HUES48 (cell line): ENCODE data around the gene PVRIG.
"Not testable (repeated sequence)": the region's sequence is repeated elsewhere in the genome, so short reads cannot be mapped to it uniquely, and the experiment has no call there.

Experiments used
- H3K27ac ChIP-seq: one replicate; pipeline ENCODE4 v1.7.0; 2013; ENCODE audit warnings: low read depth, low read length, inconsistent platforms
- H3K27me3 ChIP-seq: 2 replicates; pipeline ENCODE4 v1.6.1; 2013; ENCODE audit warnings: mild to moderate bottlenecking, low read length; ENCODE audit not compliant: control insufficient read depth, insufficient read depth
- H3K36me3 ChIP-seq: 2 replicates; pipeline ENCODE4 v1.6.1; 2013; ENCODE audit warnings: low read length; ENCODE audit not compliant: control insufficient read depth, insufficient read depth
- H3K4me1 ChIP-seq: 2 replicates; pipeline ENCODE4 v1.6.1; 2013; ENCODE audit warnings: mild to moderate bottlenecking, low read length; ENCODE audit not compliant: control insufficient read depth, insufficient read depth
- H3K4me3 ChIP-seq: 2 replicates; pipeline ENCODE4 v1.5.1; 2013; ENCODE audit warnings: mild to moderate bottlenecking, low read depth, low read length
- H3K9ac ChIP-seq: 2 replicates; pipeline ENCODE4 v1.6.1; 2013; ENCODE audit warnings: mild to moderate bottlenecking, low read depth, low read length, moderate library complexity
- H3K9me3 ChIP-seq: 2 replicates; pipeline ENCODE4 v1.6.1; 2013; ENCODE audit warnings: low read length; ENCODE audit not compliant: control insufficient read depth, insufficient read depth

PVRIG gene

DNA sequence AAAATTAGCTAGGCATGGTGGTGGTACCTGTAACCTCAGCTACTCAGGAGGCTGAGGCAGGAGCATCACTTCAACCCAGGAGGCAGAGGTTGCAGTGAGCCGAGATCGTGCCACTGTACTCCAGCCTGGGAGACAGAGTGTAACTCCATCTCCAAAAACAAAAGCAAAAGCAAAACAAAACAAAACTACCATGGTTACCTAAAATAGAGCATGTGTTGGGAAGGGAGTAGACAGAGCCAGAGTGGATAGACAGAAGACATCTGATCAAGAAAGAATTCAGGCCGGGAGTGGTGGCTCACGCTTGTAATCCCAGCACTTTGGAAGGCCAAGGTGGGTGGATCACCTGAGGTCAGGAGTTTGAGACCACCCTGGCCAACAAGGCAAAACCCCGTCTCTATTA is 46.1 kb downstream of the PVRIG start:
- not testable (repeated sequence) for H3K27ac ChIP-seq, H3K27me3 ChIP-seq, H3K9me3 ChIP-seq, H3K9ac ChIP-seq, H3K36me3 ChIP-seq, H3K4me3 ChIP-seq
- H3K4me1 ChIP-seq, result peaks cover 10% of the 10 kb centered on the region; the same call in 1 of the 2 replicates

DNA sequence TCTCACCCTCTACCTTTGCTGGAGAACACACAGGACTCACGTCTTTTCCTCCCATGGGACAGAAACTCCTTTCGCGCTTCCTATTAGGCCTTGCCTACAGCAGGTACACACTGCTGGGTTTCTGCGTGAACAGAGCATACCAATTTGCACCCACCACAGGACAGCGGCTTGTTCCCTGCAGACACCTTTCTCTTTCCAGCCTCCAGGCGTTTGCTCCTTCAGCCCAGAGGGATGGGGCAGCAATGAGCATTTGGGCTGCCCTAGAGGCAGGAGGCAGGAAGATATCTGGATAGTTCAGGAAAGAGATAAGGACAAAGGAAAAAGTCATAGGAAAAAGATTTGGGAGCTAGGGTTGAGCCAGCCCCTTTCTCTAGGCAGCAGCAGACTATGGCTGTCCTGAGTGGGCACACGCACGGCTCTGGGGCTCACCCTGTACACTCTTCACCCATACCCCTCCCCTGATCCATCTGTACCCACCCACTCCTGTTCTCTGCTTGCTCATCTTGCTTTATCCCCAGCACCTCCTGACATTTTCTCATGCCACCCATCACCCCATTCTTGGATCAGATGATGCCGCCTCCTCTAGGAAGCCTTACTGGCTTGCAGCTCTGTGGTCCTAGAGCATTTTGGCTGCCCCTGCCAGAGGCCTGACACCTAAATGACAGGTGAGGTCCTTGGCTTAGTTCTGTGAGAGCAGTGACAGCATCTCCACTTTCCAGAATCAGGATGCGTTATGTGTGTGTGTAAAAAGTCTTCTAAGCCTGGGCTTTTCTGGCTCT is 47.0 kb downstream of the PVRIG start:
- Histone ChIP-seq H3K27ac (no peak overlapping the region), H3K4me1 (peaks cover 11% of the 10 kb centered on the region; the same call in 1 of the 2 replicates), H3K36me3 (0 out of 2 replicates have a peak, but pooled peaks cover 3% of the 10 kb centered on the region), H3K9me3 (no peaks in the 10 kb centered on the region), H3K4me3 (no peak overlapping the region), H3K9ac (no peak overlapping the region), H3K27me3 (no peaks in the 10 kb centered on the region)

DNA sequence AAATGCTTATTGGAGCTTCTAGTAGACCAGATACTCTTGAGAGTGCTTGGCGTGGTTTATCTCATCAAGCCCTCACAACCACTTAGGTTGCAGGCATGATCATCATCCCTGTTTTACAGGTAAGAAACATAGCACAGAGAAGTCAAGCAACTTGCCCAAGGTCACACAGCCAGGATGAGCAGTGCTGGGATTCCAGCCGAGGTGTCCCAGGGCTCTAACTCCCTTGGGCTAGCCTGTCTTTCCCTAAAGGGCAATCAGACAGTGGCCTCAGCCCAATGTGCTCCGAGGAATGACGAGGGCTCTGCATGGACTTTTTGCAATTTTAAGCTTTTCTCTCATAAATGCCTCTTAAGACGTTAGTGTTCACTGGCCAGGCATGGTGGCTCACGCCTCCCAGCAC is 47.9 kb downstream of the PVRIG start:
- peaks cover 11% of the 10 kb centered on the region; the same call in 1 of the 2 replicates for H3K4me1 ChIP-seq
- no peak overlapping the region for H3K9ac ChIP-seq
- 0 out of 2 replicates have a peak, but pooled peaks cover 3% of the 10 kb centered on the region for H3K36me3 ChIP-seq
- no peak overlapping the region for H3K27ac ChIP-seq
- H3K4me3 ChIP-seq, result no peak overlapping the region
- H3K9me3 ChIP-seq, result no peaks in the 10 kb centered on the region
- no peaks in the 10 kb centered on the region for H3K27me3 ChIP-seq

DNA sequence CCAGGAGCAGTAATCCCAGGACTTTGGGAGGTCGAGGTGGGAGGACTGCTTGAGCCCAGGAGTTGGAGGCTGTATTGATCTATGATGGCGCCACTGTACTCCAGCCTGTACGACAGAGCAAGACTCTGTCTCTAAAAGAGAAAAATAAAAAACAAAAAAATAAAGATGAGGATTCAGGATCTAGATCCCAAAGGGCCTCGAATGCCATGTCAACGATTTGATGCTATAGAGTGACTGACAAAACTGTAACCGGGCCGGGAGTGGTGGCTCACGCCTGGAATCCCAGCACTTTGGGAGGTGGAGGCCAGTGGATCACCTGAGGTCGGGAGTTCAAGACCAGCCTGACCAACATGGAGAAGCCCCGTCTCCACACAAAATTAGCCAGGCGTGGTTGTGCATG is 49.1 kb downstream of the PVRIG start:
- H3K9ac ChIP-seq, H3K4me3 ChIP-seq, H3K9me3 ChIP-seq, H3K36me3 ChIP-seq, H3K27me3 ChIP-seq: not testable (repeated sequence)
- H3K27ac ChIP-seq, result peak overlapping the region; percentile 90
- peaks cover 15% of the 10 kb centered on the region; the same call in 1 of the 2 replicates for H3K4me1 ChIP-seq

DNA sequence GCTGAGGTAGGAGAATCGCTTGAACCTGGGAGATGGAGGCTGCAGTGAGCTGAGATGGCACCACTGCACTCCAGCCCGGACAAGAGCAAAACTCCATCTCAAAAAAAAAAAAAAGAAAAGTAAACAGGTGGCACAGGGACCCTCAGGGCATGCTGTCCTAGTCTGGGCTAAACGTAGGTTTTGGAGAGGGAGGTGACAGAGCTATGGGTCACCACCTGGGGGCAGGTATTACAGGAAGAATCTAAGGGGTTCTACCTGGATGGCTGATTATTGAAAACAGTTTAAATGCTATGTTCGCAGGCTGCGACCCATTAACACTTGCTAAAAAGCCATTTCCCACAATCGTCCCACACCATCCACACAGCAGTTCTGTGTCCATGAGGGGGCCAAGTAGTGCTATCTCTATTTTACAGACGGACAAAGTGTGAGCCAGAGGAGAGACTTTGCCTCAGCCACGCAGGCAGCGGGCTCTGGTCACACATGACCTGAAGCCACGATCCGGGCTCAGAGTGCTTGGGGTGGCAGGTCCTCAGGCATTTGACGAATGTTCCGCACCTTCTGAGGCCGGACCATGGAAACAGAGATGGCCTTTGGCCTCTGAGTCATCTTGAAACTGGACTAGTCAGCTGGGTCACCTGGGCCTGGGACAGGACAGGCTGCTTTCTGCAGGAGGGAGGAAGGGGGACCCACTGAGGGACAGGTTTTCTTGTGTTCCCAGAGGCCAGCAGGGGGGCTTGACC is 49.7 kb downstream of the PVRIG start:
- H3K9ac ChIP-seq, H3K27me3 ChIP-seq, H3K9me3 ChIP-seq, H3K36me3 ChIP-seq: not testable (repeated sequence)
- Histone ChIP-seq H3K27ac (peak overlapping the region; percentile 90), H3K4me1 (peaks cover 15% of the 10 kb centered on the region; the same call in 1 of the 2 replicates), H3K4me3 (0 out of 2 replicates have a peak overlapping the region, but pooled peaks have one; percentile 35)

DNA sequence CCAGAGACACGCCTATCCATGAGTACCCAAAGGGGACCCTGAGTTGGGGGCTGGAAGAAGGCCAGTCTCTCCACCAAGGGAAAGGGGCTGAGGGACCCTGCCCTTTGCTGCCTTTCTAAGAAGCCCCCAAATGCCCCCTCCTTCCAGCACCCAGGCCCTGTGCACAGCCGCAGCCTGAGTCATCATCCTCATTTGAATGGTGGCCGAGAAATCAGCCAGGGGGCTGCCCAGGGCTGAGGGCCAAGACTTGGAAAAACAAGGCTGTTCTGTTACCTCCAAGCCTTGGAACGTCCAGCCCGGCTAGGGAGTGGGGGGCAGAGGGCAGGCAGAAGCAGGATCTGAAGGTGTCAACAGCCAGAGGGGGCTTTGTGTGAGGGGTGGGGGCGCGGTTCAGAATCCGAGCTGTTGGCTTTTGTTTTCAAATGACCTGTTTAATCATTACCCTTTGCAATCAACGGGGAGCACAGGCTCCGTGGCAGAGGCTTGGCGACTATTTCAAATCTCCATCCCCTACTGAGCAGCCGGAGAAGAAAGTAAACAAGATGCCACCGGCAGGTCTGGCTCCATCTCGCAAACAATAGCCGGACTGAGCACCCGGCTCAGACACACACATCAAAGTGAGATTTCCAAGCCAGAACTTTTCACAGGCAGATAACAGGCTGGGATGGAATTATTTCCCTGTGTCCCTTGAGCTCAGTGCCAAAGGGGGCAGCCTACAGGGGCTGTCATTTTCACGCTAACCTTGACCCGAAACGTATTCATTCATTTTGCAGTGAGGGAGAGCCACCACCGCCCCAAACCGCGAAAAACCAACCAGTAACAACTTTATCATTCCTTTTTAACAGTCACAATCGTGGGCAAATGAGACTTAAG is 50.5 kb downstream of the PVRIG start:
- not testable (repeated sequence) for H3K9ac ChIP-seq
- peaks cover 15% of the 10 kb centered on the region; the same call in 1 of the 2 replicates for H3K4me1 ChIP-seq

More for the DNA sequence above, 50.5 kb downstream of the PVRIG start:
- not testable (repeated sequence) for H3K36me3 ChIP-seq, H3K9me3 ChIP-seq, H3K27me3 ChIP-seq
- peak overlapping the region; percentile 64 for H3K4me3 ChIP-seq
- H3K27ac ChIP-seq, result peak overlapping the region; percentile 90
